T-helper 17 cell (primary cell): ENCODE results near the gene IFNA10. TPM values are rescaled to one million over a fixed set of nuclear protein-coding genes. Genes with fewer than 3 reads are reported as not detected.
"Not testable (repeated sequence)": the region's sequence is repeated elsewhere in the genome, so short reads cannot be mapped to it uniquely, and the experiment has no call there.

Experiments
- ATAC-seq: fragments of 150-1000 bp; cut with Tn5 transposase; 2 replicates; pipeline ENCODE4 v1.10.0; 2021; ENCODE audit warnings: mild to moderate bottlenecking, moderate library complexity
- DNase-seq, 3 donors: peaks; one replicate each; pipeline versions ENCODE4 v3.0.0 to v3.0.0-alpha.2; 2020 to 2021
- H3K9me3 ChIP-seq: one replicate; pipeline ENCODE4 v1.7.0; 2013; ENCODE audit warnings: low read length, mild to moderate bottlenecking; ENCODE audit not compliant: control insufficient read depth, poor library complexity, severe bottlenecking
- H3K27ac Mint-ChIP-seq: one replicate; pipeline ENCODE4 v1.8.0; 2022; ENCODE audit warnings: mild to moderate bottlenecking, moderate library complexity, mixed read lengths
- H3K27me3 Mint-ChIP-seq: one replicate; pipeline ENCODE4 v1.8.0; 2022; ENCODE audit warnings: mixed read lengths
- H3K36me3 Mint-ChIP-seq: one replicate; pipeline ENCODE4 v1.8.0; 2022; ENCODE audit warnings: low read depth, mixed read lengths
- H3K4me1 Mint-ChIP-seq: one replicate; pipeline ENCODE4 v1.8.0; 2022; ENCODE audit warnings: mild to moderate bottlenecking, mixed read lengths
- H3K4me3 Mint-ChIP-seq: one replicate; pipeline ENCODE4 v1.8.0; 2022; ENCODE audit warnings: mild to moderate bottlenecking, moderate library complexity, mixed read lengths
- total RNA-seq, 4 donors: library from RNA in 2 of 4; stranded (reverse) in 2 of 4; gene quantifications; one replicate each; pipeline ENCODE4 v1.2.3 and lab custom pipeline; 2022 to 2026

IFNA10 gene
- total RNA-seq, 2 donors from 2014 or later, result not detected

- H3K36me3 Mint-ChIP-seq, DNase-seq, H3K9me3 ChIP-seq, H3K27ac Mint-ChIP-seq, ATAC-seq, H3K4me3 Mint-ChIP-seq, H3K4me1 Mint-ChIP-seq: not testable (repeated sequence)
- peaks cover 46% of the 10 kb centered on the region for H3K27me3 Mint-ChIP-seq
Observed at GRCh38 chr9:21217211-21217610, 10.3 kb upstream of the IFNA10 start, which contains the start of gene IFNA16. Gene IFNA16 (minus strand): TSS chr9:21217311. CDS start chr9:21217305, 6 bp downstream.

DNA sequence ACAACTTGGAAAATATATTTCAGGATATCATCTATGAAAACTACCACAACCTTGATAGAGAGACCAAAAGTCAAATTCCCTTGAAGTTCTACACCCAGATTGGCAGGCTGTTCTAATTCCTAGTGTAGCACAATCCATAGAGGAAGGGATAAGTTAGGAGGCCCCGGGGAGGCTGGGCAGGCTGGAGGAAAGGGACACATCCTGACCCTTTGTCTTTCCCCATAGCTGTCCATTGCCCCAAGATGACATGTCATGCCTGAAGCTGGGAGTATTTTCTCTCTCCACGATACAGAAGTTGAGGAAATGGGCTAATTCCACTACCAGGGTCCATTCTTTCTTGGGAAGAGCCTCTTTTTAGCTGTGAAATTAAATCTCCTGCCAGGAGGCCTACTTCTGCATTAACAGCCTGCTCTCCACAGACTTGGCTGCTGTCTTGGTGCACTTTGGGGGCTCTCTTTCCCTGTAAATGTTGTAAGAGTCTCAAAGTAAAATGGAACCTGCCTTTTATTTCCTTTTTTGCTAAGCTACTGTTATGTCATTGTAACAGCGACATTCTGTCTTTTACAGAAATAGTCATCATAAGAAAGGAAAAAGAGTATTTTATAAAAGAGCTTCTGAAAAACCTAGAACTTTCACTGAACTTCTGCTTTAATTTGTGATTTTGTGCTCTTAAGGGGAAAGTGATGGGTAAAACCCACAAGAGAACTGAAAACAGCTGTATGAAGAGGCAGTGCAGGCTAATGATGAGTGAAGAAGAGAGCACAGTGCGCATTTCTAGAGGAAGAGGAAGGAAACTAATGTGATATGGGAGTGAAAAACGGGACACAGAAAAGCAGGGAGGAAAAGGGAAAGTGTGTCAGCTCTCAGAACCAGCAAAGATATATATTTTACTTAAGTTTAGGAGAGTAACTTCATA lies 6.7 kb upstream of the IFNA10 start:
- not testable (repeated sequence) for H3K36me3 Mint-ChIP-seq, H3K9me3 ChIP-seq, H3K4me3 Mint-ChIP-seq, H3K27ac Mint-ChIP-seq, H3K4me1 Mint-ChIP-seq, DNase-seq
- peaks cover 48% of the 10 kb centered on the region for H3K27me3 Mint-ChIP-seq
- peak; percentile 42 for ATAC-seq

- not testable (repeated sequence) for ATAC-seq, H3K27ac Mint-ChIP-seq, H3K4me1 Mint-ChIP-seq, H3K9me3 ChIP-seq, DNase-seq, H3K4me3 Mint-ChIP-seq, H3K36me3 Mint-ChIP-seq
- peaks cover 43% of the 10 kb centered on the region for H3K27me3 Mint-ChIP-seq
Observed at GRCh38 chr9:21212160-21212559, 5.2 kb upstream of the IFNA10 start.

DNA sequence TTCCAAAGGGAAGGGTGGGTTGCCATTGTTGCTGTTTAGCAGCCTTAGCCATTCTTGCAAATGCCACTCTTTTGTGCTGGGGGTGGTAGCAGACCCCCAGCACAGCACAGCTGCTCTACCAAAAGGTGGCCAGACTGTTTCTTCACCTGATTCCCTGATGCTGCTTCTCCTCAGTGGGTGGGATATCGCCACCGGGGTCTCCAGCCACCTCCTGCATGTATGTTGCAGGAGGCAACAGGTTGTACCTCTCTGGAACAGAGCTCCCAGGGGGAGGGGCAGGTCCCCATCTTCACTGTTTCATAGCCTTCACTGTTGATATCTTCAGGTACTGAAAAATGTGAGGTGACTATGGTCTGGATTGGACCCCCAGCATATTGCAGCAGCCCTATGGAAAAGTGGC lies 3.8 kb upstream of the IFNA10 start:
- H3K27me3 Mint-ChIP-seq, result peaks cover 34% of the 10 kb centered on the region
- ATAC-seq, H3K4me3 Mint-ChIP-seq: not testable (repeated sequence)

DNA sequence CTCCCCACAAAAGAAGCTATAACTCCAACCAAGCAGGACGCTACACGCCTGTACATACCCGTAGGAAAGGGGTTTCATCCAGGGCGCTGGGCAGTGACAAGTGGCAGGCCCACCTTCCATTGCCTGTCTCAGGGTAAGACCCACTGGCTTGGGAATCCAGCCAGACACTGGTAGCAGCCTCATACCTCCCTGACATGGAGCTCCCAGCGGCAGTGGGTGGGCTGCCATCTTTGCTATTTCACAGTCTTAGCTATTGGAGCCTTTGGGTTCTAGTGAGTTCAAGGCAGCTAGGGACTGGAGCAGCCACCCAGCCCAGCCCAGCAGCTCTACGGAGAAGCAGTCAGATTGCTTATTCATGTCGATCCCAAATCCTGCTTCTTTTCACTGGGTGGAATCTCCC lies 3.4 kb upstream of the IFNA10 start:
- Mint-ChIP-seq H3K36me3 (peaks cover 11% of the 10 kb centered on the region), H3K4me1 (peaks cover 3% of the 10 kb centered on the region), H3K4me3 (no peak overlapping the region), H3K27ac (no peak overlapping the region), H3K27me3 (peaks cover 29% of the 10 kb centered on the region)
- DNase-seq (no peak), ATAC-seq (no peak)
- H3K9me3 ChIP-seq, result no peaks in the 10 kb centered on the region

More for the DNA sequence above, 3.8 kb upstream of the IFNA10 start:
- H3K9me3 ChIP-seq, H3K4me1 Mint-ChIP-seq, H3K36me3 Mint-ChIP-seq, H3K27ac Mint-ChIP-seq, DNase-seq: not testable (repeated sequence)

- no peaks in the 10 kb centered on the region for H3K4me1 Mint-ChIP-seq
- peaks cover 33% of the 10 kb centered on the region for H3K27me3 Mint-ChIP-seq
- H3K36me3 Mint-ChIP-seq, result peaks cover 9% of the 10 kb centered on the region
- H3K4me3 Mint-ChIP-seq, result no peak overlapping the region
- no peaks in the 10 kb centered on the region for H3K9me3 ChIP-seq
- ATAC-seq, result no peak
- no peak for DNase-seq
- H3K27ac Mint-ChIP-seq, result no peak overlapping the region
Observed at GRCh38 chr9:21205204-21205603, 1.7 kb downstream of the IFNA10 start.

GRCh38 chr9:21202105-21202504 lies 4.8 kb downstream of the IFNA10 start, which contains the start of gene IFNA7:
Gene IFNA7 (minus strand): TSS chr9:21202205. CDS start chr9:21202165, 40 bp downstream.
- H3K27me3 Mint-ChIP-seq, result peaks cover 29% of the 10 kb centered on the region
- not testable (repeated sequence) for H3K27ac Mint-ChIP-seq, ATAC-seq, H3K4me1 Mint-ChIP-seq, H3K36me3 Mint-ChIP-seq, DNase-seq, H3K9me3 ChIP-seq, H3K4me3 Mint-ChIP-seq

- H3K27ac Mint-ChIP-seq, H3K4me1 Mint-ChIP-seq, H3K36me3 Mint-ChIP-seq, H3K9me3 ChIP-seq, DNase-seq: not testable (repeated sequence)
- ATAC-seq, result peak; percentile 93
- peaks cover 17% of the 10 kb centered on the region for H3K27me3 Mint-ChIP-seq
- peak overlapping the region; percentile 60 for H3K4me3 Mint-ChIP-seq
Observed at GRCh38 chr9:21194867-21195776, 11.8 kb downstream of the IFNA10 start.

DNA sequence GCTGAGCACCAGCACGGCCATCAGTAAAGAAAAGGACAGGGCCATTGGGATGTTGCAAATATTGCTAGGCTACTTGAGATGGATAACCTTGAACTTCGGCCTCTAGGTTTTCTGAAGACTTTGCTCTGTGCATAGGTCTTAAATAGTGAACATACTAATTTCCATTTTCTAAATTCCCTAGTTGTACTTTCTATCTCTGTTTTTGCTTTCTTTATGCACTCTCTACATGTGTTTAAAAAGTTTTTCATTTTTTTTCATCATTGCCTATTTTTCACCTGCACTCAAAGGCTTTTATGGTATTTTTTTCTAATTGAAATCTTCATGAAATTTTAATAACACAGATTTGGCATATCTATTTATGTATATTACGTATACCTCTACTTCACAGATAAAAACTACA lies 19.5 kb downstream of the IFNA10 start, which contains the start of gene IFNA4:
Gene IFNA4 (minus strand): TSS at position 101 of the 400 bp plus-strand sequence. CDS start 56 bp downstream, at position 45.
- H3K27ac Mint-ChIP-seq, DNase-seq, H3K27me3 Mint-ChIP-seq, H3K4me1 Mint-ChIP-seq, H3K9me3 ChIP-seq, H3K4me3 Mint-ChIP-seq, H3K36me3 Mint-ChIP-seq, ATAC-seq: not testable (repeated sequence)

GRCh38 chr9:21182810-21183736 lies 23.9 kb downstream of the IFNA10 start:
- H3K36me3 Mint-ChIP-seq, H3K9me3 ChIP-seq, DNase-seq, H3K27me3 Mint-ChIP-seq, H3K4me3 Mint-ChIP-seq: not testable (repeated sequence)
- ATAC-seq, result peak; percentile 87
- H3K4me1 Mint-ChIP-seq, result peaks cover 11% of the 10 kb centered on the region
- H3K27ac Mint-ChIP-seq, result peak overlapping the region; percentile 81

DNA sequence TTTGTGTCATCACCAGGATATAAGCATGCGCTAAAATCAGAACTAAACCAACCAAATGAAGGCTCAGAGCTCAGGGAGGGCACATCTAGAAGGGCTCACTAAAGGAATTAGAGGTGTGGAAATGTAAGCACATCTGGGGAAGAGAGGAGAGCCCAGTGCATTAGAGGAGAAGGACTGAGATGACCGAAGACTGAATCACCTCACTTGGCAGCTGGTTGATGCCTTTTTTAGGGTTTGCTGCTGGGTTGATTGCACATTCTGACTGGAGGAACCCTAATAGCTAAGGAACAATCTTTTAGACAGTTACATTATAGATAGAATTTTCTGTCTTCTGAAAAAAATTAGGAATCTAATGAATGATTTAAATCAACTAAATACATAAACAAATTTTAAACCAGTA lies 32.3 kb downstream of the IFNA10 start:
- Mint-ChIP-seq H3K4me3 (no peak overlapping the region), H3K36me3 (peaks cover 2% of the 10 kb centered on the region), H3K27ac (no peak overlapping the region), H3K4me1 (no peaks in the 10 kb centered on the region), H3K27me3 (peaks cover 7% of the 10 kb centered on the region)
- ATAC-seq (no peak), DNase-seq (no peak)
- no peaks in the 10 kb centered on the region for H3K9me3 ChIP-seq

DNA sequence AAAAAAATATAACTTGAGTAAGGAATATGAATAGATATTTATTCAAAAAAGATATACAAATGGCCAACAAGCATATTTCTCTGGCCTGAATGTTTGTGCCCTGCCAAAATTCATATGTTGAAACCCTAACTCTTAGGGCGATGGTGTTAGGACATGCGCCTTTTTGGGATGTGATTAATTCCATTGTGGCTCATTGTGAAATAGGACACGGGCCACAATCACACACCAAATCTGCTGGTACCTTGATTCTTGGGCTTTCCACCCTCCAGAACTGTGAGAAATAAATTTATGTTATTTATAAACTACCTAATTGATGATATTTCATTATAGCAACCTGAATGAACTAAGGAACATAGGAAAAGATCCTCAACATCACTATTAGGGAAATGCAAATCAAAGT lies 34.8 kb downstream of the IFNA10 start:
- H3K27ac Mint-ChIP-seq, result no peak overlapping the region
- H3K4me3 Mint-ChIP-seq, result no peak overlapping the region
- H3K36me3 Mint-ChIP-seq, result peaks cover under 1% of the 10 kb centered on the region
- no peaks in the 10 kb centered on the region for H3K4me1 Mint-ChIP-seq
- no peak for DNase-seq
- H3K27me3 Mint-ChIP-seq, result peaks cover 8% of the 10 kb centered on the region
- no peaks in the 10 kb centered on the region for H3K9me3 ChIP-seq
- ATAC-seq, result no peak
